ENCODE results near the gene FHIT.

DNA sequence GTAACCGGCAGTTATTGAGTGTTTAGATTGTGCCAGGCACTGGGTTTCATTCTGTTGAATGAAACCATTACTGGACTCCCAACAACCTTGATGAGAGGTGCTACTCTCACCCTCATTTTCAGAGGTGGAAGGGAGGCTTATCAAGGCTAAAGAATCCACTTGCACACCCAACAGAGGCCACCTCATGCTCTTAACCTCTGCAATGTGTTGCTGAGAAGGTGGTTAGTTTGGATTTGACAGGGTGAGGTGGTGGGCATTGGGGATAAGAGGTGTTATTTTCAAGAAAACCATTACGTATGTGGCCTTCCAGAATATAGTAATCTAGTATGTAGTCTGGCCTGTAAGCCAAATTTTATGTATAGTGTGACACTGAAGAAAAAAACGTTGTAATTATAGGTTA, 73.1 kb downstream of the FHIT start:
- TF ChIP-seq, protein P1, sequence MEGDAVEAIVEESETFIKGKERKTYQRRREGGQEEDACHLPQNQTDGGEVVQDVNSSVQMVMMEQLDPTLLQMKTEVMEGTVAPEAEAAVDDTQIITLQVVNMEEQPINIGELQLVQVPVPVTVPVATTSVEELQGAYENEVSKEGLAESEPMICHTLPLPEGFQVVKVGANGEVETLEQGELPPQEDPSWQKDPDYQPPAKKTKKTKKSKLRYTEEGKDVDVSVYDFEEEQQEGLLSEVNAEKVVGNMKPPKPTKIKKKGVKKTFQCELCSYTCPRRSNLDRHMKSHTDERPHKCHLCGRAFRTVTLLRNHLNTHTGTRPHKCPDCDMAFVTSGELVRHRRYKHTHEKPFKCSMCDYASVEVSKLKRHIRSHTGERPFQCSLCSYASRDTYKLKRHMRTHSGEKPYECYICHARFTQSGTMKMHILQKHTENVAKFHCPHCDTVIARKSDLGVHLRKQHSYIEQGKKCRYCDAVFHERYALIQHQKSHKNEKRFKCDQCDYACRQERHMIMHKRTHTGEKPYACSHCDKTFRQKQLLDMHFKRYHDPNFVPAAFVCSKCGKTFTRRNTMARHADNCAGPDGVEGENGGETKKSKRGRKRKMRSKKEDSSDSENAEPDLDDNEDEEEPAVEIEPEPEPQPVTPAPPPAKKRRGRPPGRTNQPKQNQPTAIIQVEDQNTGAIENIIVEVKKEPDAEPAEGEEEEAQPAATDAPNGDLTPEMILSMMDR (conservative IDR thresholded peaks at IDR 0.05; ENCODE audit: low read depth, low read length): no peak
- TF ChIP-seq FOS (IDR thresholded peaks at IDR 0.05; ENCODE audit: low read depth, low read length): no peak
- TF ChIP-seq POLR2A (IDR thresholded peaks at IDR 0.05; ENCODE audit: low read depth, low read length): no peak
- no peak for TF ChIP-seq SMC3 (IDR thresholded peaks at IDR 0.05; ENCODE audit: low read depth, low read length)
- no peak for TF ChIP-seq USF2 (IDR thresholded peaks at IDR 0.05; ENCODE audit: low read depth, low read length)
- TF ChIP-seq RFX5 (IDR thresholded peaks at IDR 0.05; ENCODE audit: low read depth, low read length): no peak
- no peak for TF ChIP-seq RAD21 (IDR thresholded peaks at IDR 0.05; ENCODE audit: low read length)
